ENCODE results near the gene STUB1.
A peak's percentile ranks its signal among the peaks of the same experiment; 100 is the strongest.

The STUB1 gene

DNA sequence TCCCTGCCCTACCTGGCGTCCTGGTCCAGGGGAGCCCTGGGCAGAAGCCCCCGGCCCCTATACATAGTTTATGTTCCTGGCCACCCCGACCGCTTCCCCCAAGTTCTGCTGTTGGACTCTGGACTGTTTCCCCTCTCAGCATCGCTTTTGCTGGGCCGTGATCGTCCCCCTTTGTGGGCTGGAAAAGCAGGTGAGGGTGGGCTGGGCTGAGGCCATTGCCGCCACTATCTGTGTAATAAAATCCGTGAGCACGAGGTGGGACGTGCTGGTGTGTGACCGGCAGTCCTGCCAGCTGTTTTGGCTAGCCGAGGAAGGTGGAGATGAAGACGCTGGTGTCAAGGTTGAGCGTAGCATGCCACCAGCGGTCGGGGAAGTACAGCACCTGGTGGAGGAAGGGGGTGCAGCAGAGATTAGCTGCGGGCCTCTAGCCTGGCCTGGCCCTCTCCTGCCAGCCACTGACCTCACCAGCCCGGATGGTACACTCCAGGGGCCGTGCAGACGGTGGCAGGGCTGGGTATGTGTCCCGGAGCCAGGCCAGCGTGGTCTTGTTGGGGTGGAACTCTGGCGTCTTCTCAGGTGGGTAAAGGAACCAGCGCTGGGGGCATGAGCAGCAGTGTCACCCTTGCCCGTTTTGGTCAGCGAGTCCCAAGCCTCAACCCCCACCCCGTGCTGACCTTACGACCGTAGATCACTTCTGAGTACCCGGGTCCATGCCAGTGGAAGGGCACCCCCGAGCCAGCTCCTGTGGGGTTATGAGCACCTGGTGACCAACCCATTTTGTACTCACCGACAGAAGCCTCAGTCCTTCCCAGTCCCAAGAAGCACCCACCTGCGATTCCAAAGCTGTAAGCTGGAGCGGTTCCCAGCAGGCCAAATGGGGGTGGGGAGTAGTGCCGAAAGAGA is 2.5 kb downstream of the STUB1 start:
- in situ Hi-C loops (cut with MboI; ENCODE audit: low sequenced_read_pairs, unreplicated experiment), result no loop called here
- no peak for DNase-seq (ENCODE audit: low spot score)
- TF ChIP-seq, protein P1, sequence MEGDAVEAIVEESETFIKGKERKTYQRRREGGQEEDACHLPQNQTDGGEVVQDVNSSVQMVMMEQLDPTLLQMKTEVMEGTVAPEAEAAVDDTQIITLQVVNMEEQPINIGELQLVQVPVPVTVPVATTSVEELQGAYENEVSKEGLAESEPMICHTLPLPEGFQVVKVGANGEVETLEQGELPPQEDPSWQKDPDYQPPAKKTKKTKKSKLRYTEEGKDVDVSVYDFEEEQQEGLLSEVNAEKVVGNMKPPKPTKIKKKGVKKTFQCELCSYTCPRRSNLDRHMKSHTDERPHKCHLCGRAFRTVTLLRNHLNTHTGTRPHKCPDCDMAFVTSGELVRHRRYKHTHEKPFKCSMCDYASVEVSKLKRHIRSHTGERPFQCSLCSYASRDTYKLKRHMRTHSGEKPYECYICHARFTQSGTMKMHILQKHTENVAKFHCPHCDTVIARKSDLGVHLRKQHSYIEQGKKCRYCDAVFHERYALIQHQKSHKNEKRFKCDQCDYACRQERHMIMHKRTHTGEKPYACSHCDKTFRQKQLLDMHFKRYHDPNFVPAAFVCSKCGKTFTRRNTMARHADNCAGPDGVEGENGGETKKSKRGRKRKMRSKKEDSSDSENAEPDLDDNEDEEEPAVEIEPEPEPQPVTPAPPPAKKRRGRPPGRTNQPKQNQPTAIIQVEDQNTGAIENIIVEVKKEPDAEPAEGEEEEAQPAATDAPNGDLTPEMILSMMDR (IDR thresholded peaks at IDR 0.05; ENCODE audit: borderline replicate concordance, control extremely low read depth, extremely low read depth, insufficient read depth, missing control alignments), result no peak

DNA sequence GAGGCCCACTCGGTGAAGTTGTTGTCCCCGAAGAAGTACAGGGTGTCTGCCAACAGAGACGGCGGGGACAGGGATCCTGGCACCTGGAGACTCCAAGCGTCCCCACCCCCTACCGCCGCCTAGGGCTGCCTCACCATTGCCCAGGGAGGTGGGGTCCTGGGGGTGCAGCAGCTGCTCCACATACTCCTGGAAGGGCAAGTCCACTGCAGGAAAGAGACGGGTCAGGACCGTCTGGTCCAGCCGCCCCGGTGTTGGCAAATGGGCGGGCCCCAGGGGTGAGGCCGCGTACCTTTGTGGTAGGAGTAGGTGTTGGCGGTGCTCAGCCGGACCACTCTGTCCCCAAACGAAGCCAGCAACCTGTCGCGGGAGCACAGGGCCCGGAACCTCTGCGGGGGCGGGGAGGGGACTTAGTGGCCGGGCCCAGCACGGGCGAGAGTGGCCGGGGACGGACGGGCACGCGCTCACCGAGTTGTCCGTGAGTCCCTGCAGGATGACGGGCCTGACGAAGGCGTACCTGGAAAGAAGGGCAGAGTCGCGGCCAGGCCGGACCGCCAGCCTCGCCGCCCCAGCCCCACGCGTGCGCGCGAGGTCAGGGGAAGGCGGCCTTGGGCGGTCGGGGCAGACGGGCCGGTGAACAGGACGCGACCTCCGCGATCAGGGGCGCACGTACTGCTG is 3.3 kb downstream of the STUB1 start:
- in situ Hi-C loops (cut with MboI; ENCODE audit: low sequenced_read_pairs, unreplicated experiment), result no loop called here
- DNase-seq (ENCODE audit: low spot score), result no peak

DNA sequence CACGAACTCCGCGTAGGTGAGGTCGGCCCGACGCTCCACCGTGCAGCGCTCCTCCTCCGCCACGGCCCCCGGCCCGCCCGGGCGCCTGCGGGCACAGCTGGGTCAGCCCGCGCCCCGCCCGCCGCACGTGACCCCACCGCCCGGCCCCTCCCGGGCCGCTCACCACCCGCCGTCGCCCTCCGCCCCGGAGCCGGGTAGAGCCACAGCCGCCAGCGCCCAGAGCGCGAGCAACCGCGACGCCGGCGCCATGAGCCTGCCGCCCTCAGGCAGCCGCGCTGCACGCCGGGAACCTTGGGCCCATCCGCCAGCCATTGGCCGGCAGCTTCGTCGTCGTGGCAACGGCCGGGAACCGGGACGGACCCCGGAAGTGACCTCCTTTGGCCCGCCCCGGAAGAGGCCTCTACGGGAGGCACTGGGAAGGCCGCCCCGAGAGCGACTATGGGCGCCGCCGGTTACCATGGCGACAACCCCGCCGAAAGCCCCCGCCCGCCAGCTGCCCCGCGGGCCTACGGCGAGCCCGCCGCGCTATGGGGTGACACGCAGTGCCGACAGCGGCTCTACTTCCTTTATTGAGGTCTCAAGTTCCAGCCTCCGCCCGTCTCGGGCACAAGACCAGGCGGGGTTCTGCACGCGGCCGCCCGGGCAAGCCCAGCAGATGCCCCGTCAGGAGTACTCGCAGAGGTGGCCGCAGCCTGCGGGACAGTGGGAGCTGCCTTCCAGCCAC is 4.0 kb downstream of the STUB1 start, which contains the start of gene JMJD8:
JMJD8 (minus strand) TSS at position 264 of the 724 bp plus-strand sequence; CDS start at position 249, 15 bp downstream.
- peak; percentile 99 for DNase-seq (ENCODE audit: low spot score)
- in situ Hi-C loops (cut with MboI; ENCODE audit: low sequenced_read_pairs, unreplicated experiment), result no loop called here
- TF ChIP-seq, protein P1 (IDR thresholded peaks at IDR 0.05; ENCODE audit: borderline replicate concordance, control extremely low read depth, extremely low read depth, insufficient read depth, missing control alignments), result no peak

More for the DNA sequence above, 3.3 kb downstream of the STUB1 start:
- TF ChIP-seq, protein P1 (IDR thresholded peaks at IDR 0.05; ENCODE audit: borderline replicate concordance, control extremely low read depth, extremely low read depth, insufficient read depth, missing control alignments), result no peak

DNA sequence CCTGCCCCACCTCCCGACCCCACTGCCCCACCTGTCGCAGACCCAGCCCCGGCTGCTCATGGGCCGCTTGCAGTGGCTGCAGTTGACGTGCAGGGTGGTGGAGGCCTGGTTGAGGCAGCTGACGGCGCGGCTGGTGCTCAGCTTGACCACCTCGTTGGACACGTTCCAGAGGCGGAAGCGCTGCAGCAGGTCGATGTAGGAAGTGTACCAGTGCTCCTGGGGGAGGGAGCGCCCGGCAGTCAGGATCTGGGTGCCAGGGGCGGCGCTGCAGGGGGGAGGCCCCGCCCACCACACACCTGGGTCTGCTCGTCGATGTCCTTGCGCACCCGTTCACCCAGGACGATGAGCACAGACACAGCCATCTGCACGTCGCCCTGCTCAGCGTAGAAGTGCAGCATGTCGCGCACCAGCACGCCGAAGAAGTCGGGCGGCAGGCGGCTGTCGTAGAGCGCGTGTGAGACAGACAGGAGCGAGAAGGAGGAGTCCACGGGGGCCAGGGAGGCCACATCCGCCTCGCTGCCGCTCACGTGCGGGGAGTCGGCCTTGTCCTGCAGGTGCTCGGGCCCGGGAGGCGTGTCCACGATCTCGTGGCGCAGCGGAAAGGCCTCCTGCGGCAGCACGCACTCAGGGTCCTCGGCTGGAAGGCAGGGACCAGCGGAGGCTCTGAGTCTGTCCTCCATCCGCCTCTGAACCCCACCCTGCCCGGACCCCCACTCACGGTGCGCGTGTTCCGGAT is 4.9 kb downstream of the STUB1 start:
- no peak for DNase-seq (ENCODE audit: low spot score)
- in situ Hi-C loops (cut with MboI; ENCODE audit: low sequenced_read_pairs, unreplicated experiment), result no loop called here

GRCh38 chr16:685967-686366 is 5.8 kb downstream of the STUB1 start:
- in situ Hi-C loops (cut with MboI; ENCODE audit: low sequenced_read_pairs, unreplicated experiment), result no loop called here
- TF ChIP-seq, protein P1 (IDR thresholded peaks at IDR 0.05; ENCODE audit: borderline replicate concordance, control extremely low read depth, extremely low read depth, insufficient read depth, missing control alignments), result peak; percentile 38
- no peak for DNase-seq (ENCODE audit: low spot score)

More for the DNA sequence above, 4.9 kb downstream of the STUB1 start:
- TF ChIP-seq, protein P1 (IDR thresholded peaks at IDR 0.05; ENCODE audit: borderline replicate concordance, control extremely low read depth, extremely low read depth, insufficient read depth, missing control alignments), result no peak
